SK-N-MC (cell line): ENCODE measurements around the gene DOCK4.

Source experiments
- EZH2 ChIP-seq: fragments of 200-600 bp; sonication (generic); IDR thresholded peaks from one replicate; pipeline ENCODE4 v1.6.1; 2017; ENCODE audit warnings: antibody characterized with exemption
- FOXP2 ChIP-seq: optimal IDR thresholded peaks from 2 replicates; pipeline ENCODE3; 2011; ENCODE audit warnings: mild to moderate bottlenecking, moderate library complexity; ENCODE audit not compliant: insufficient read depth; ENCODE audit errors: extremely low read length, control extremely low read depth
- POLR2AphosphoS5 ChIP-seq: IDR thresholded peaks from 2 replicates; pipeline ENCODE4 v1.6.1; 2012; ENCODE audit warnings: mild to moderate bottlenecking, low read depth, low read length, borderline replicate concordance

DNA sequence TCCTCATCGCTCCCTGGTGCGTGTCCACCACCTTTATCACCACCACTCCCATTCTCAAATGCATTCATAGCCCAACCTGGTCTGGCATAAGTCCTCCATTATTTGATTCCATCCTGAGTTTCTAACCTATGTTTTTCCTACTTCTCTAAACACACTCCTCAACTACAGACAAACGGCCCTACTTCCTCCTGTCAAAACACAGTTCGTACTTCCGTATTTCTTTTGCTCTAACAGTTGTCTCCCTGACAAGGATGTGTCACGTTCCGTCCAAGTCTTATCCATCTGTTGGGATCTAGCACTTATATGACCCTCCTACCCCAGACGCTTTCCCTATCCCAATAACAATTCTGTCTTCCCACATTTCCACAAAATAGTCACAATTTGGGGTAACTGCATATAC, 46.8 kb downstream of the DOCK4 start:
- TF ChIP-seq POLR2AphosphoS5 (no peak), EZH2 (no peak), FOXP2 (no peak)
